Left ventricle myocardium inferior (tissue), 1 donor: ENCODE results near the gene ADAM10. TPM values are rescaled to one million over a fixed set of nuclear protein-coding genes. Genes with fewer than 3 reads are reported as not detected.

ENCODE experiments used
- DNase-seq: peaks from one replicate; pipeline ENCODE4 v3.0.0-alpha.2; 2020
- H3K27ac ChIP-seq: fragments of 200-600 bp; replicated peaks from 2 replicates; pipeline ENCODE4 v1.8.0; 2021
- H3K27me3 ChIP-seq: fragments of 200-600 bp; 2 replicates; pipeline ENCODE4 v1.8.0; 2021; ENCODE audit warnings: low read depth
- H3K36me3 ChIP-seq: fragments of 200-600 bp; 2 replicates; pipeline ENCODE4 v1.8.0; 2021
- H3K4me1 ChIP-seq: fragments of 200-600 bp; 2 replicates; pipeline ENCODE4 v1.8.0; 2021
- H3K4me3 ChIP-seq: fragments of 200-600 bp; 2 replicates; pipeline ENCODE4 v1.8.0; 2021; ENCODE audit warnings: mild to moderate bottlenecking, moderate library complexity
- H3K9me3 ChIP-seq: fragments of 200-600 bp; replicated peaks from 2 replicates; pipeline ENCODE4 v1.8.0; 2021
- intact Hi-C: fragments of 100-400 bp; cut with micrococcal nuclease; formaldehyde crosslinking; loops from one replicate; pipeline ENCODE4 v1.11.0; 2022
- total RNA-seq: library from RNA; stranded (reverse); fragmentation: NEBNext Ultra II Directional; extraction: Animal tissue kit (Norgen Biotek cat#: 25700); gene quantifications from one replicate; pipeline ENCODE4 v1.2.1, GENCODE V29; 2021
- TF ChIP-seq, protein P1 (sequence below): fragments of 200-600 bp; IDR thresholded peaks from 2 replicates; pipeline ENCODE4 v1.8.0; 2021; ENCODE audit warnings: antibody characterized with exemption, mild to moderate bottlenecking, borderline replicate concordance
- donor health status: DM: no; HTN: yes; CAD: no; lungs with severe emphysema.

Gene ADAM10
- total RNA-seq, 1 donor from 2014 or later: 74.0 TPM

DNA sequence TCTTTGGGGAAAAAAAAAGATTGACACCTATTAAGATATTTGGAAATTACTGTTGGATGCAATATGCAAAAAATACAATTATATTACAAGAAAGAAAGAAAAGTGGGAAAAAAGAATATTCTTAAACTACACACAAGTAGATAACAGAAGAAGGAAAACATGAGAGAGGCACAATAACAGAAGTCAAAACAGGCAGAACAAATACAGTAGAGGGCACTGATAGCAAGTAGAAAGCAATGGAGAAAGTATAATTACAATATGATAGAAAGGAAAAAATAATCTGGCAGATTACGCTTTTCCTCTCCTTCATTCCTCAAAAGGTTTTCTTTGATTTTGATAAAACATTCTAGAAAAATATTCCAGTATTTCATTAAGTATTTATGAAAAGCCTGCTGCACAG is 72.1 kb downstream of the ADAM10 start:
- intact Hi-C loops: no loop called here
- no peak overlapping the region for H3K4me3 ChIP-seq
- no peaks in the 10 kb centered on the region for H3K9me3 ChIP-seq
- DNase-seq: no peak
- H3K27ac ChIP-seq: no peak overlapping the region
- peaks cover 46% of the 10 kb centered on the region for H3K4me1 ChIP-seq
- H3K36me3 ChIP-seq: peaks cover 4% of the 10 kb centered on the region
- no peaks in the 10 kb centered on the region for H3K27me3 ChIP-seq
- TF ChIP-seq, protein P1, sequence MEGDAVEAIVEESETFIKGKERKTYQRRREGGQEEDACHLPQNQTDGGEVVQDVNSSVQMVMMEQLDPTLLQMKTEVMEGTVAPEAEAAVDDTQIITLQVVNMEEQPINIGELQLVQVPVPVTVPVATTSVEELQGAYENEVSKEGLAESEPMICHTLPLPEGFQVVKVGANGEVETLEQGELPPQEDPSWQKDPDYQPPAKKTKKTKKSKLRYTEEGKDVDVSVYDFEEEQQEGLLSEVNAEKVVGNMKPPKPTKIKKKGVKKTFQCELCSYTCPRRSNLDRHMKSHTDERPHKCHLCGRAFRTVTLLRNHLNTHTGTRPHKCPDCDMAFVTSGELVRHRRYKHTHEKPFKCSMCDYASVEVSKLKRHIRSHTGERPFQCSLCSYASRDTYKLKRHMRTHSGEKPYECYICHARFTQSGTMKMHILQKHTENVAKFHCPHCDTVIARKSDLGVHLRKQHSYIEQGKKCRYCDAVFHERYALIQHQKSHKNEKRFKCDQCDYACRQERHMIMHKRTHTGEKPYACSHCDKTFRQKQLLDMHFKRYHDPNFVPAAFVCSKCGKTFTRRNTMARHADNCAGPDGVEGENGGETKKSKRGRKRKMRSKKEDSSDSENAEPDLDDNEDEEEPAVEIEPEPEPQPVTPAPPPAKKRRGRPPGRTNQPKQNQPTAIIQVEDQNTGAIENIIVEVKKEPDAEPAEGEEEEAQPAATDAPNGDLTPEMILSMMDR: peak; percentile 41

- no peak for DNase-seq
- Histone ChIP-seq H3K36me3 (peaks cover 4% of the 10 kb centered on the region), H3K27ac (no peak overlapping the region), H3K4me1 (peaks cover 42% of the 10 kb centered on the region), H3K27me3 (no peaks in the 10 kb centered on the region), H3K9me3 (no peaks in the 10 kb centered on the region), H3K4me3 (no peak overlapping the region)
- TF ChIP-seq, protein P1: no peak
- intact Hi-C loops: no loop called here
Measured at GRCh38 chr15:58676766-58677165, 72.7 kb downstream of the ADAM10 start.

- no peak overlapping the region for H3K27ac ChIP-seq
- TF ChIP-seq, protein P1: no peak
- no peak for DNase-seq
- H3K4me1 ChIP-seq: peaks cover 54% of the 10 kb centered on the region
- peaks cover 4% of the 10 kb centered on the region for H3K36me3 ChIP-seq
- H3K4me3 ChIP-seq: no peak overlapping the region
- H3K9me3 ChIP-seq: no peaks in the 10 kb centered on the region
- H3K27me3 ChIP-seq: no peaks in the 10 kb centered on the region
- intact Hi-C loops: no loop called here
Measured at GRCh38 chr15:58671186-58671585, 78.3 kb downstream of the ADAM10 start.

- no peaks in the 10 kb centered on the region for H3K27me3 ChIP-seq
- intact Hi-C loops: no loop called here
- no peaks in the 10 kb centered on the region for H3K9me3 ChIP-seq
- TF ChIP-seq, protein P1: no peak
- H3K4me3 ChIP-seq: no peak overlapping the region
- peaks cover 11% of the 10 kb centered on the region for H3K36me3 ChIP-seq
- no peak for DNase-seq
- H3K27ac ChIP-seq: peak overlapping the region; percentile 66
- peaks cover 52% of the 10 kb centered on the region for H3K4me1 ChIP-seq
Measured at GRCh38 chr15:58669108-58669507, 80.4 kb downstream of the ADAM10 start.

DNA sequence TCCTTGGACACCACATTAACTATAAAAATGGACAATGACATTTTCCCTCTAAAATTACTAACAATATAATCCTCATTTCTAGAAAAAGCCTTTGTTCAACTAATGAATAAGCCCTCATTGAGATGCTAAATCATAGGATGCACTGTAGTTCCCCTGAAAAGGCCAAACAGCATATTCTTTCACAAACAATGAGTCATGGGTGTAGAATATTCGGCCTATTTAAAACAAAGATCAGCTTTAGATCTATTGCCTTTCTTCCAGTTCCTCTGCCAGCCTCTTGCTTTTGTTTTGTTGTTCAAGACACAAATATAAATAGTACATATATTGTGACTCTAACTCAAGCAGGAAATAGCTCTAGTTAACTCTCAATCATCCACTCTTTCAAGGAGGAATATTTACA is 82.5 kb downstream of the ADAM10 start:
- TF ChIP-seq, protein P1: no peak
- intact Hi-C loops: no loop called here

DNA sequence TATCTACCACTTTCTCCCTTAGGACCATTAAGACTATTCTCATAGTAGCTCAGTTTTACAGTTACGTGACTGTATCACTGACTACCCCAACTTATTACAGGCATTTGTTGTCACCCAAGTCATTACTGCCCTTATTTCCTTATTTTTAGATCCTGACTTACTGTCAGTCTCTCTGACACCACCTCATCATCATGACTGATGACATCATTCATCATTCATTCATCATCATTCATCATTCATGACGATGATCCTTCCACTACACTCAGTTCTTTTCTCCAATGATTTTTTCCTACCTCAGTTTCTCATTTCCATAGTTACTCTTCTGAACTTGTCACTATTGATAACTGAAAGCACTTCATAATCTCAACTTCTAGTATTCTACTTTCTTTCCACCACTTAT is 83.8 kb downstream of the ADAM10 start:
- peaks cover 38% of the 10 kb centered on the region for H3K36me3 ChIP-seq
- DNase-seq: no peak
- TF ChIP-seq, protein P1: no peak
- no peak overlapping the region for H3K4me3 ChIP-seq
- H3K27ac ChIP-seq: no peak overlapping the region
- peaks cover 36% of the 10 kb centered on the region for H3K4me1 ChIP-seq
- no peaks in the 10 kb centered on the region for H3K27me3 ChIP-seq
- H3K9me3 ChIP-seq: no peaks in the 10 kb centered on the region
- intact Hi-C loops: no loop called here

More for the DNA sequence above, 82.5 kb downstream of the ADAM10 start:
- peaks cover 30% of the 10 kb centered on the region for H3K36me3 ChIP-seq
- no peaks in the 10 kb centered on the region for H3K9me3 ChIP-seq
- peaks cover 49% of the 10 kb centered on the region for H3K4me1 ChIP-seq
- H3K27ac ChIP-seq: peak overlapping the region; percentile 38
- no peak for DNase-seq
- H3K27me3 ChIP-seq: no peaks in the 10 kb centered on the region
- no peak overlapping the region for H3K4me3 ChIP-seq
